ENCODE measurements around the gene HPS3.
"Not testable (repeated sequence)": the region's sequence is repeated elsewhere in the genome, so short reads cannot be mapped to it uniquely, and the experiment has no call there.

HPS3 gene

DNA sequence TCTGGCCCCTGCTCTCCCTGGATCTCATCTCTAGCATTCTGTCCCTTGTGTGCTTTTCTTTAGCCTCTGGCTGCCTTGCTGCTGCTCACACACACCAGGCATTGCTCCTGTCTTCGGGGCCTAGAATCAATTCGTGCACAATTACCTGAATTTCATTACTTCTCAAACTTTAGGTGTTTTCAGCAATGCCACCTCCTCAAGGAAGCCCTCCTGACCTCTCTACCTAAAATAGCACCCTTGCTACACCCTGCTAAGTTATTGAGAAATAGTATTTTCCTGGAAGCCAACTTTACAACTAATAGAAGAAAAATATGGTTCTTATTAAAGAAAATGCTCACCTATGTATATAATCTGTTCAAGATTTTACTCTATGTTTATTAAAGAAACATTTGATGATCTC lies 51.7 kb downstream of the HPS3 start:
- Mint-ChIP-seq H3K4me1 (ENCODE audit: low read depth) (peaks cover 6% of the 10 kb centered on the region), H3K27me3 (no peaks in the 10 kb centered on the region), H3K9me3 (no peaks in the 10 kb centered on the region), H3K27ac (no peak overlapping the region), H3K36me3 (ENCODE audit: low read depth) (peaks cover 33% of the 10 kb centered on the region), H3K4me3 (no peak overlapping the region)
- intact Hi-C loops (cut with micrococcal nuclease): no loop called here

DNA sequence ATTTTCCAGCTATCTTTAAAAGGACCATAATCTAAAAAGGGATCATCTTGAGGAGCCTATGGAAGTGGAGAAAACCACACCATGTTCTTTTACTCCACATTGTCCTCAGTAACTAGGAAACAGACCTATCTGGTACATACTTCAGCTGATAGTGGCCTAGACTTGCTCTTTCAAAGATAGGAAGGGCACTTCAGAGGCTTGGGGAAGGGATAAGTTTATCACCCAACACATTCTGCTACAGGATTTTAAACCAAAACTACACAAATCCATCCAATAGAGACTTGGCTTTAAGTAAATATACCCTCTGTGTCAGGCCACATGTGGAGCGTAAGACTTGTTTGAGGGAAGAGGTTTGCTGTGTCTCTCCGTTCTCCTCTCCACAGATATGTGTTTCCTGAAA lies 56.8 kb downstream of the HPS3 start:
- Mint-ChIP-seq H3K27ac (no peak overlapping the region), H3K9me3 (no peaks in the 10 kb centered on the region), H3K4me3 (no peak overlapping the region), H3K36me3 (ENCODE audit: low read depth) (peaks cover 19% of the 10 kb centered on the region), H3K4me1 (ENCODE audit: low read depth) (no peaks in the 10 kb centered on the region), H3K27me3 (peaks cover 3% of the 10 kb centered on the region)
- intact Hi-C loops (cut with micrococcal nuclease): no loop called here

DNA sequence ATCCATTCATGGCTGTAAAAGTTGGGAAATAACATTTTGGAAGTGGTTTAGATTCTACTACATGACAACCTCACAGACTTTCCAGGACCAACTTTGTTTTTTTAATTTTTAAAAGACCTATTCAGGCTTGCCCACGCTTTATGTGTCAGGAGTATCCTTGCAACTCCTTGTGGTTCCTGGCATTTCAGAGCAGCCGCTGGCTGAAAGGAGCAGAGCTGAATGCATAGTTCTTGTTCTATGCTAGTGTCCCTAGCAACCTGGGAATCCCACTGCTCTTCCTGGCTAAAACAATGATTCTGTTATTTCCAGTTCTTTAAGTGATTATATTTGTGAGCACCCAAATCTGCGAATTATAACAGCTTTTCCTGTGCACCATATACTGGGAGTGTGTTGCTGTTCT lies 57.3 kb downstream of the HPS3 start:
- intact Hi-C loops (cut with micrococcal nuclease): no loop called here
- Mint-ChIP-seq H3K4me1 (ENCODE audit: low read depth) (no peaks in the 10 kb centered on the region), H3K36me3 (ENCODE audit: low read depth) (peaks cover 19% of the 10 kb centered on the region), H3K4me3 (no peak overlapping the region), H3K27me3 (peaks cover 3% of the 10 kb centered on the region), H3K9me3 (no peaks in the 10 kb centered on the region), H3K27ac (no peak overlapping the region)

DNA sequence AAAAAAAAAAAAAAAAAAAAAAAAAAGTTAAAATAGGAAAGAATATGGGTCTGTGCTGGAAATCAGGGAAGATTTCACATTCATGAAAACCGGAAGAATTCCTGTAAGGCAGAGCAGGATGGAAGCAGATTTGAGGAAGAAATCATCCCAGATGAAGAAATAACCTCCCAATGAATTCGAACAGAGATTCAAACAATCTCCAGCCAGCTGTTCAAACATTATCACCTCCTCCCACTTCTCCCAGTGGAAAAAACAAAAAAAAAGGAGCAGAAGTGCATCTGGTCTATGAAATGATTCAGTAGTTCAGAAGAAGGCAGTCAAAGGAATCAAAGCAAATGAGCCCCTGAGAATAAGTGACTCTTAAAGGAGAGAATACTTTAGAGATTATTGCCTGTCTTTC lies 59.1 kb downstream of the HPS3 start:
- Mint-ChIP-seq H3K27ac (no peak overlapping the region), H3K36me3 (ENCODE audit: low read depth) (peaks cover 19% of the 10 kb centered on the region), H3K27me3 (peaks cover 3% of the 10 kb centered on the region), H3K9me3 (no peaks in the 10 kb centered on the region), H3K4me1 (ENCODE audit: low read depth) (no peaks in the 10 kb centered on the region), H3K4me3 (no peak overlapping the region)
- intact Hi-C loops (cut with micrococcal nuclease): no loop called here

DNA sequence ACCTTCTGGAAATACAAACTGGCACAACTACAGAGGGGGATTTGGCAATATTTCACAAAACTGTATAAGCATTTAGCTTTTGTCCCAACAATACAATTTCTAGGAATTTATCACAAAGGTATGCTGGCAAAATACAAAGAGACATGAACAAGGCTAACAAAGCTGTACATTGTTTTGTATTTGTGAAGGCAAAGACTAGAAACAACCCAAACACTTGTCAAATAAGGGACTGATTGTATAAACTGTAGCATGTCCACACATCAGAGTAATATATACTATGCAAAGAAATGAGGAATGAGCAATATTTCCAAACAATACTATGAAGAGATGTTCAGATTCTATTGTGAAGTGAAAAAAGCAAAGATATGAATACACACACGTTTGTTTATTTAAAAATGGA lies 65.8 kb downstream of the HPS3 start:
- H3K27me3 Mint-ChIP-seq: peaks cover 8% of the 10 kb centered on the region
- H3K4me1 Mint-ChIP-seq (ENCODE audit: low read depth): no peaks in the 10 kb centered on the region
- no peak overlapping the region for H3K4me3 Mint-ChIP-seq
- intact Hi-C loops (cut with micrococcal nuclease): no loop called here
- H3K27ac Mint-ChIP-seq: no peak overlapping the region
- no peaks in the 10 kb centered on the region for H3K9me3 Mint-ChIP-seq
- no peaks in the 10 kb centered on the region for H3K36me3 Mint-ChIP-seq (ENCODE audit: low read depth)

DNA sequence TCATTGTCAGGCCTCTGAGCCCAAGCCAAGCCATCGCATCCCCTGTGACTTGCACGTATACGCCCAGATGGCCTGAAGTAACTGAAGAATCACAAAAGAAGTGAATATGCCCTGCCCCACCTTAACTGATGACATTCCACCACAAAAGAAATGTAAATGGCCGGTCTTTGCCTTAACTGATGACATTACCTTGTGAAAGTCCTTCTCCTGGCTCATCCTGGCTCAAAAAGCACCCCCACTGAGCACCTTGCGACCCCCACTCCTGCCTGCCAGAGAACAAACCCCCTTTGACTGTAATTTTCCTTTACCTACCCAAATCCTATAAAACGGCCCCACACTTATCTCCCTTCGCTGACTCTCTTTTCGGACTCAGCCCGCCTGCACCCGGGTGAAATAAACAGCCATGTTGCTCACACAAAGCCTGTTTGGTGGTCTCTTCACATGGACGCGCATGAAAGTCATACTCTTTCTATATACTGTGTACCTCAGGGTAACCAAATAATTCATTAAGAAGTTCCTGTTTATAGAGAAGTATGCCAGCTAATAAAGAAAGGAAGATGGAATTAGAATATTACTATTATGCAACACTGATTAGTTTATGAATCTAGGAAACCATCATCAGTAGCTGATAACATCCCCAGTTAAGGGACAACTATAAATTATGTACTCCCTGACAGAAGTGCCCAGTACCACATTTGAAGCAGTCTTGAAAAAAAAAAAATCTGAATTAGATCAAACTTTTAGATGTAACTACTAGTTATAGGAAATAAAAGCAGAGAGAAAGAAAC lies 67.6 kb downstream of the HPS3 start:
- H3K27ac Mint-ChIP-seq; H3K27me3 Mint-ChIP-seq; H3K4me1 Mint-ChIP-seq (ENCODE audit: low read depth): not testable (repeated sequence)

DNA sequence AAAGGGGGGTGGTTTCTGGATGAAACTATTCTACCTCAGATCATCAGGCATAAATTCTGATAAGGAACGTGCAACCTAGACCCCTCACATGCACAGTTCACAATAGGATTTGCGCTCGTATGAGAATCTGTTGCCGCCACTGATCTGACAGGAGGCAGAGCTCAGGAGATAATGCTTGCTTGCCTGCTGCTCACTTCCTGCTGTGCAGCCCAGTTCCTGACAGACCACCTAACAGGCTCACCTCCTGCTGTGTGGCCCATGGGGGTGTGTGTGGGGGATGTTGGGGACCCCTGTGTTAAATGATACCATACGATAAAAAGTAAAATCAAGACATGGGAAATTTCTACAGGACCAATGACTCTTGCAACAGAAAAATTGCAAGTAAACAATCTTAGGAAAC lies 68.2 kb downstream of the HPS3 start:
- no peaks in the 10 kb centered on the region for H3K36me3 Mint-ChIP-seq (ENCODE audit: low read depth)
- intact Hi-C loops (cut with micrococcal nuclease): no loop called here
- H3K27me3 Mint-ChIP-seq: peaks cover 6% of the 10 kb centered on the region

More for the DNA sequence above, 67.6 kb downstream of the HPS3 start:
- intact Hi-C loops (cut with micrococcal nuclease); H3K4me3 Mint-ChIP-seq; H3K36me3 Mint-ChIP-seq (ENCODE audit: low read depth); H3K9me3 Mint-ChIP-seq: not testable (repeated sequence)

DNA sequence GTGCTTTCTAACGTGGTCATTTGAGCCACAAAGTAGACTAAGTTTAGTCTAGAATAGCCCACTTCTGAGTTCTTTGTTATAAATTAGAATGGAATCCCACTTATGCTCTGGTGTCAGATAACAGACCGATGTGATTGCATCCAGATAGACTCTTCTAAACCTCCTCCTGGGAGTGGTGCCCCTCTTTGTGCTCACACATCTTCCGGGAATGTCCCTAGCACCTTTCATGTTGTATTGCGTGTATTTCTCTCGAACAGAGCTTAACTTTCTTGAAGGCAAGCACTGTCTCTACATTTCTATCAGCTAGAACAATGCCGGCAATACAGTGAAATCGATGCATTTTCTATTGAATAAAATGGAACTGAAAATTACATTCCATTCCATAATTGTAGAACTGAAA lies 69.2 kb downstream of the HPS3 start:
- Mint-ChIP-seq H3K4me3 (no peak overlapping the region), H3K4me1 (ENCODE audit: low read depth) (peaks cover 2% of the 10 kb centered on the region), H3K27me3 (peaks cover 6% of the 10 kb centered on the region), H3K36me3 (ENCODE audit: low read depth) (no peaks in the 10 kb centered on the region), H3K9me3 (no peaks in the 10 kb centered on the region), H3K27ac (no peak overlapping the region)
- intact Hi-C loops (cut with micrococcal nuclease): no loop called here

More for the DNA sequence above, 68.2 kb downstream of the HPS3 start:
- Mint-ChIP-seq H3K9me3 (no peaks in the 10 kb centered on the region), H3K4me3 (no peak overlapping the region), H3K27ac (no peak overlapping the region), H3K4me1 (ENCODE audit: low read depth) (no peaks in the 10 kb centered on the region)

DNA sequence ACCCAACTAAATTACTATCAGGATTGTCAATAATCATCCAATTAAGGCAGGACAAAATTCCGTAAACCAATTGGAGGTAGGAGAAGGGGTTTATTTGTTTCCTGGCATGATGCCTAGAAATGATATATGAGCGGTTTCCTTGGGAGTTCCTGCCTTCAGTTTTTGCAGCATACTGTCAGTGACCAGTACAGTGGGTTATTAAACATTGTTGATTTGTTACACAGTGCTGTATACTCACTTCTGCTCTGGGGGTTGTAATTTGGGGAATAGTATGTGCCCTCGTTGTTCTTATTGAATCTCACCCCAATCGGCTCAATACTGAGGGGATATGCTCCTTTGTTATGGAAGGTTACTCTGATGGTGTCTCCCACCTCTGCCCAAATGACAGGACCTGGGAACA lies 70.0 kb downstream of the HPS3 start:
- H3K4me3 Mint-ChIP-seq: no peak overlapping the region
- no peaks in the 10 kb centered on the region for H3K9me3 Mint-ChIP-seq
- no peaks in the 10 kb centered on the region for H3K36me3 Mint-ChIP-seq (ENCODE audit: low read depth)
- intact Hi-C loops (cut with micrococcal nuclease): no loop called here
- H3K4me1 Mint-ChIP-seq (ENCODE audit: low read depth): peaks cover 10% of the 10 kb centered on the region
- H3K27me3 Mint-ChIP-seq: peaks cover 9% of the 10 kb centered on the region
- H3K27ac Mint-ChIP-seq: no peak overlapping the region

DNA sequence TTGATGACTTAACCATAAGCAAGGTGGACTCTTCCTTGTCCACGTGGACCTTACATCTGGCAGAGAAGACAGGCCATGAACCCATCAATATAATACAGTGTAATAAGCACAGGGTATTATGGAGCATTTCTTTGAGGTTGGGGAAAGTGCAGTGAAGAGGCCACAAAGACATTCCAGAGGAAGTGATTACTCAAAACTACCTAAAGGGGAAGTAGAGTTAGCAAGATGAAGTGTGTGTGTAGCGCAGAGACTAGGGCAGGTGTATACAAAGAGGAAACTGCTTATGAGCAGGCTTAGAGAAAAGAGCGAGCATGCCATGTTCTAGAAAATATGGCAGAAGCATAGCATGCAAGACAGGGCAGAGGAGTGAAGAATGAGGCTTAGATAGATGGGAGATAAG lies 74.3 kb downstream of the HPS3 start:
- H3K36me3 Mint-ChIP-seq (ENCODE audit: low read depth): no peaks in the 10 kb centered on the region
- H3K27ac Mint-ChIP-seq: no peak overlapping the region
- intact Hi-C loops (cut with micrococcal nuclease): no loop called here

DNA sequence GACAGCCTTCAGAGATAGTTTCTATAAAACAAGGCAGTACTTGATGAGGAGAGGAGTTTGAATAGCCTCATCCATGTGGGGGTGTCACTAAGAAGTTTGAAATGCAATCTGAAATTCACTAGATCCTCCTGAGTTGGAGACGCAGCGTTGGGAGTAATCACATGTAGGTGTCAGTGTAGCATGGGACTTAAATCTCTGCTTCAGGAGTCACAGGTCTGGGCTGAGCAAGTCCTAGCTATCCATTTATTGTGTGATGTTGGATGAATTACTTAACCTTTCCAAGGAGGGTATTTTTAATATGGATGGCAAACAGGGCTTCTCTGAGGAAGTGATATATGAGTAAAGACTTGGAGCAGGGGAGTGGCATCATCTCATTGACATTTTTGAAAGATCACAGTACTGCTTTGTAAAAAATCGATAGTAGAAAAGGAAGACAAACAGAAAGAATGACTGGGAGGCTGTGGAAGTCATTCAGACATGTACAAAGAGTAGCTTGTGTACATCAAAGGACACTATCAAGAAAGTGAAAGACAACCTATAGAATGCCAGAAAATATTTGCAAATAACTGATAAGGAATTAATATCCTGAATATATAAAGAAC lies 75.1 kb downstream of the HPS3 start:
- H3K4me1 Mint-ChIP-seq (ENCODE audit: low read depth): peaks cover 12% of the 10 kb centered on the region
- intact Hi-C loops (cut with micrococcal nuclease): no loop called here
- H3K36me3 Mint-ChIP-seq (ENCODE audit: low read depth): no peaks in the 10 kb centered on the region
- no peak overlapping the region for H3K4me3 Mint-ChIP-seq
- H3K27ac Mint-ChIP-seq: no peak overlapping the region
- no peaks in the 10 kb centered on the region for H3K9me3 Mint-ChIP-seq
- peaks cover 9% of the 10 kb centered on the region for H3K27me3 Mint-ChIP-seq

More for the DNA sequence above, 74.3 kb downstream of the HPS3 start:
- no peaks in the 10 kb centered on the region for H3K9me3 Mint-ChIP-seq
- H3K27me3 Mint-ChIP-seq: peaks cover 10% of the 10 kb centered on the region
- H3K4me3 Mint-ChIP-seq: no peak overlapping the region
- peaks cover 12% of the 10 kb centered on the region for H3K4me1 Mint-ChIP-seq (ENCODE audit: low read depth)

DNA sequence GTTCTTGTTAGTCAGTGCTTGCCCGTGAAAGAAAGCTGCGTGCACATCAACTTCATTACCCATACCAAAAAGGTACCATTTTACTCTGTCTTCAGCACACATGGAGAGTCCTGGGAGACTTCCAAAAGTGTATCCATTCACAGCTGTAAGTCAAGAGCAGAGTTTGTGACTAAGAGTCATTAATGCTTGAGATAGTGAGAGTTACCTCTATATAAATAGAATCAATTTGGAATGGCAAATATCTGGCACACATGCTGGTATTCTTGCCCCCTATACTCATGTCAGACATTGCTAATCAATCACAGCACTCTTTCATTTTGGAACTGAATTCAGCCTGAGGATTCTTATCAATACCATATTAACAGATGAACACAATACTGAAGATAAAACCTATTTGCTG lies 78.0 kb downstream of the HPS3 start:
- no peak overlapping the region for H3K4me3 Mint-ChIP-seq
- no peak overlapping the region for H3K27ac Mint-ChIP-seq
- H3K4me1 Mint-ChIP-seq (ENCODE audit: low read depth): peaks cover 12% of the 10 kb centered on the region
- intact Hi-C loops (cut with micrococcal nuclease): no loop called here
- H3K9me3 Mint-ChIP-seq: no peaks in the 10 kb centered on the region
- no peaks in the 10 kb centered on the region for H3K36me3 Mint-ChIP-seq (ENCODE audit: low read depth)
- peaks cover 7% of the 10 kb centered on the region for H3K27me3 Mint-ChIP-seq

DNA sequence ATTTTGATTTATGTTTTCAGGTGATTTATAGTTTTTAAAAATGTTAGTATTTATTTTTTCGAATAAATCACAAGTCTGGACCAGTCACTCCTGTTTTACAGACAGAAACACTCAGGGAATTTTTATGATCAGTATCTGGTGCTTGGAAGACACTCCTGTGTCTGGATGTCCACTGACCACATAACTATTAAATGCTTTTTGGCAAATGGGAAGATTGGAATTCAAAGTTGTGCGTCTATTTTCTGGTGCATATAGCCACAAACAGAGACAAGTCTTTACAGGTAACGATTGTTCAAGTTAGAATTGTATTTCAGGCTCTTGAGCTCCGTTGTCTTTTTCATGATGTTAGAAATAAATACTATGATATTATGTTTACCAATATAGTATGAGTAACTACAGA lies 80.0 kb downstream of the HPS3 start:
- no peaks in the 10 kb centered on the region for H3K9me3 Mint-ChIP-seq
- H3K36me3 Mint-ChIP-seq (ENCODE audit: low read depth): no peaks in the 10 kb centered on the region
- H3K27ac Mint-ChIP-seq: no peak overlapping the region
- H3K27me3 Mint-ChIP-seq: peaks cover 4% of the 10 kb centered on the region
- no peak overlapping the region for H3K4me3 Mint-ChIP-seq
- intact Hi-C loops (cut with micrococcal nuclease): no loop called here
- H3K4me1 Mint-ChIP-seq (ENCODE audit: low read depth): peaks cover 2% of the 10 kb centered on the region

DNA sequence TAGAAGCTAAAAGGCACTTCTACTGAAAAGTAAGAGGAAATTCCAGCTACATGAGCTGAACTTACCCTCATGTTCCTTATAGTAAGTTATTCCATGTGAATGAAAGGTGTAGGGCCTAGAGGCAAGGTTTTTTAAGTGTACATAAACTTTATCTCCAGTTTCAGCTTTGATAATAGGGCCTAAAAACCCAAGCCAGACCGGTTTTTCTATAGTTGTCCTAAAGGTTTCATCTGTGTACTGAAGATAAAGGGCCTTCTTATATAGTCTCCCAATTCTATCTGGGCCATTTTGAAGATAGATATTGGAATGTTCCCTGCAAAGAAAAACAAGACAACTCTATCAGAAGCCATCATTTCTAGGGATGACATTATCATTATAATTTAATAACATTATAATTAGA lies 82.9 kb downstream of the HPS3 start:
- Mint-ChIP-seq H3K4me1 (ENCODE audit: low read depth) (no peaks in the 10 kb centered on the region), H3K4me3 (no peak overlapping the region), H3K27me3 (peaks cover 2% of the 10 kb centered on the region), H3K9me3 (no peaks in the 10 kb centered on the region), H3K27ac (no peak overlapping the region), H3K36me3 (ENCODE audit: low read depth) (no peaks in the 10 kb centered on the region)
- intact Hi-C loops (cut with micrococcal nuclease): no loop called here

DNA sequence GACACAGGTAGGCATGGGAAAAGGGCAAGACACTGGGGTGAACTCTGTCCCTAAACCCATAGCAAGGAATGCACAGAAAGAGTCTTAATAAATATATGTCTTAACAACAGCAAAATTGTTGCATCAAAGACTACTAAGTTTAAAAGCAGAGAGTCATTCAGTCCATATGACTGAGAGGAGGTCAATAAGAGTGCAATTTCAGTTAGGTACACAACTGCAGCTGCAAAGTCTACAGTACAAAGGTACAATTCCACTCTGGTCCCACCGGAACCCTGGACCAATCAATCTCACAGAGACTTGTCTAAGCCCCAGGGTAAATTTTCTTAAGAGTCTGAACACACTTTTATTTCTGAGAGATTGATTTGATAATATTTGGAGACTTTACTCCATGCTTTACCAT lies 85.3 kb downstream of the HPS3 start:
- Mint-ChIP-seq H3K9me3 (no peaks in the 10 kb centered on the region), H3K36me3 (ENCODE audit: low read depth) (no peaks in the 10 kb centered on the region), H3K4me1 (ENCODE audit: low read depth) (no peaks in the 10 kb centered on the region), H3K27ac (no peak overlapping the region), H3K27me3 (peaks cover 2% of the 10 kb centered on the region), H3K4me3 (no peak overlapping the region)
- intact Hi-C loops (cut with micrococcal nuclease): no loop called here

Measured in dendritic cell treated with granulocyte-macrophage colony-stimulating factor and Interleukin-4, amounts not matched to agents 40 ng/mL and 50 ng/mL, for 4 days (primary cell).